ENCODE measurements around the gene AGTRAP. TPM values are rescaled to one million over a fixed set of nuclear protein-coding genes. Genes with fewer than 3 reads are reported as not detected.

AGTRAP gene
- total and polyA plus RNA-seq, 9 of the 15 experiments (the other 6 are each of a cell fraction or from before 2014, with no cell fraction given): 26.8 to 105 (median 57.5) TPM

GRCh38 chr1:11800391-11800755, 64.4 kb downstream of the AGTRAP start:
- Histone ChIP-seq H3K9me1 (ENCODE audit: control insufficient read depth, insufficient read depth, low read length) (no peaks in the 10 kb centered on the region), H3K4me3 (peak overlapping the region; percentile 81; the same call in 1 of the 2 replicates), H3K27ac (ENCODE audit: extremely low read depth, low read depth, low read length) (peak overlapping the region; percentile 100), H3K36me3 (ENCODE audit: control insufficient read depth, insufficient read depth, low read length) (peaks cover 54% of the 10 kb centered on the region), H3K9me3 (replicated peaks; ENCODE audit: control insufficient read depth, insufficient read depth, low read depth, low read length) (no peaks in the 10 kb centered on the region), H3K4me1 (replicated peaks in 1 of 2; ENCODE audit: control insufficient read depth in 2 of 2, insufficient read depth in 2 of 2, low read length in 2 of 2) (peaks cover 70 to 72% of the 10 kb centered on the region in 2 experiments), H3K4me2 (ENCODE audit: insufficient read depth, low read length) (peak overlapping the region; percentile 92), H3K79me2 (ENCODE audit: control insufficient read depth, insufficient read depth, low read length) (peaks cover 81% of the 10 kb centered on the region), H2AFZ (ENCODE audit: low read depth, low read length) (no peak overlapping the region), H4K20me1 (replicated peaks; ENCODE audit: control insufficient read depth, insufficient read depth, low read length) (0 out of 2 replicates have a peak, but pooled peaks cover 5% of the 10 kb centered on the region), H3K9ac (ENCODE audit: insufficient read depth in 1 of 2, low read depth in 2 of 2, low read length in 2 of 2) (peak overlapping the region; percentile 71 to 89), H3K27me3 (ENCODE audit: control insufficient read depth in 2 of 2, insufficient read depth in 2 of 2, low read length in 2 of 2) (no peaks in the 10 kb centered on the region)
- 81% methylated on average over 8 of the region's 8 CpGs for WGBS (ENCODE audit: insufficient coverage, low coverage, missing lambda C conversion rate)
- FAIRE-seq: no peak
- ATAC-seq: no peak
- no TSS peak for BruUV-seq (replicated peaks)
- in situ Hi-C loops (cut with MboI) (no loop called here), intact Hi-C loops (cut with micrococcal nuclease) (loop anchor here (5.0 kb wide), 1 partner anchor 182 kb away; the partner anchor contains the start of gene MFN2)
- no peak for DNase-seq (ENCODE audit: extremely low read depth in 1 of 4, low spot score in 3 of 4)
- POLR2A ChIA-PET: interaction anchor here (4.9 to 10.5 kb wide), 2 partner anchors 10 to 109 kb away, joined by 75 to 107 read pairs; no protein-coding TSS in a partner anchor
- CTCF ChIA-PET (ENCODE audit: low intra/inter-chr PET ratio): no interaction called here
- no peak for TF ChIP-seq SRSF1 (IDR thresholded peaks at IDR 0.05; ENCODE audit: low read depth, low read length)
- TF ChIP-seq NR1H2 (CRISPR knock-in tag; IDR thresholded peaks at IDR 0.05): 0 out of 2 replicates have a peak, but pooled peaks have one; percentile 24
- TF ChIP-seq IFI16 (CRISPR knock-in tag; IDR thresholded peaks at IDR 0.05): no peak
- no peak for TF ChIP-seq HEY1 (CRISPR knock-in tag; IDR thresholded peaks at IDR 0.05; ENCODE audit: borderline replicate concordance)
- no peak for TF ChIP-seq MTA2 (IDR thresholded peaks at IDR 0.05; ENCODE audit: low read depth)
- TF ChIP-seq, protein P1, sequence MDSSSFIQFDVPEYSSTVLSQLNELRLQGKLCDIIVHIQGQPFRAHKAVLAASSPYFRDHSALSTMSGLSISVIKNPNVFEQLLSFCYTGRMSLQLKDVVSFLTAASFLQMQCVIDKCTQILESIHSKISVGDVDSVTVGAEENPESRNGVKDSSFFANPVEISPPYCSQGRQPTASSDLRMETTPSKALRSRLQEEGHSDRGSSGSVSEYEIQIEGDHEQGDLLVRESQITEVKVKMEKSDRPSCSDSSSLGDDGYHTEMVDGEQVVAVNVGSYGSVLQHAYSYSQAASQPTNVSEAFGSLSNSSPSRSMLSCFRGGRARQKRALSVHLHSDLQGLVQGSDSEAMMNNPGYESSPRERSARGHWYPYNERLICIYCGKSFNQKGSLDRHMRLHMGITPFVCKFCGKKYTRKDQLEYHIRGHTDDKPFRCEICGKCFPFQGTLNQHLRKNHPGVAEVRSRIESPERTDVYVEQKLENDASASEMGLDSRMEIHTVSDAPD (CRISPR knock-in tag; IDR thresholded peaks at IDR 0.05): no peak
- TF ChIP-seq ETS1 (conservative IDR thresholded peaks at IDR 0.05; ENCODE audit: control insufficient read depth, low read depth, low read length): no peak
- no peak for TF ChIP-seq FOS (IDR thresholded peaks at IDR 0.05; ENCODE audit: extremely low read depth, insufficient read length)
- no peak for TF ChIP-seq TCF7L2 (IDR thresholded peaks at IDR 0.05; ENCODE audit: low read depth, low read length)
- TF ChIP-seq IRF1 (CRISPR knock-in tag; IDR thresholded peaks at IDR 0.05; ENCODE audit: borderline replicate concordance): no peak
- TF ChIP-seq CEBPB (tag; IDR thresholded peaks at IDR 0.05): no peak
- 0 out of 2 replicates have a peak, but pooled peaks have one; percentile 10 for TF ChIP-seq ZNF511 (CRISPR knock-in tag; IDR thresholded peaks at IDR 0.05)
- TF ChIP-seq BCOR (IDR thresholded peaks at IDR 0.05): no peak
- TF ChIP-seq FOXA3 (CRISPR knock-in tag; conservative IDR thresholded peaks at IDR 0.05 in 1 of 2, IDR thresholded peaks at IDR 0.05 in 1 of 2): 0 out of 4 replicates have a peak, but pooled peaks of 1 of the 2 experiments have one; percentile 6
- TF ChIP-seq MTA3 (IDR thresholded peaks at IDR 0.05; ENCODE audit: borderline replicate concordance): no peak
- TF ChIP-seq COPS2 (conservative IDR thresholded peaks at IDR 0.05): no peak
- TF ChIP-seq ZNF408 (CRISPR knock-in tag; IDR thresholded peaks at IDR 0.05; ENCODE audit: low read depth): no peak
- TF ChIP-seq ZFPM2 (CRISPR knock-in tag; IDR thresholded peaks at IDR 0.05): no peak
- TF ChIP-seq BHLHE40 (IDR thresholded peaks at IDR 0.05; ENCODE audit: low read length): no peak
